Astrocyte of the spinal cord (primary cell): ENCODE results near the gene CCDC47.

Experiments used
- DNase-seq: peaks from one replicate; pipeline ENCODE4 v3.0.0; 2011; ENCODE audit warnings: low read depth, low spot score
- H3K4me3 ChIP-seq: 2 replicates; pipeline ENCODE4 v1.5.1; 2011; ENCODE audit warnings: low read depth, mild to moderate bottlenecking, low read length, moderate library complexity
- in situ Hi-C: cut with HindIII; loops from 2 replicates; pipeline ENCODE4 v1.10.0; 2017; ENCODE audit warnings: low sequenced_read_pairs
- TF ChIP-seq, protein P1 (sequence below): IDR thresholded peaks from 2 replicates; pipeline ENCODE4 v1.5.1; 2012; ENCODE audit warnings: low read depth, mild to moderate bottlenecking, low read length, inconsistent platforms

The CCDC47 gene

DNA sequence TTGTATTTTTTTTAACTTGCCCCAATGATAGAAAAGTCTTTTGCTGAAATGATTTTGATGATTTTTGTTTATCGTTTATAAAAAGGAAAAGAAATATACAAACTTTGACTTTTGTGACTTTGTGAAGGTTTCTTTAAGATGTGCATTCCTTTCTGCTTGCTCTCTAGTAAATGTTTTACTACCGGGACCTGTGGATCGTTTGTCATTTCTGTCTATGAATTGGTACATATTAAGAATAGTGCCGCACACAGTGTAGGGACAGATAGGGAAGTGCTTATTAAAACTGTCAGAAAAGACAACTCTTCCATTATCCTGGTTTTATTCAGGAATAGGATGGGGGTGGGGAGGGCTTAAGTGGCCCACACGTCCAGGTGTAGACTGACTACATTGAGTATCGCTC lies 45.7 kb upstream of the CCDC47 start:
- in situ Hi-C loops, result no loop called here
- no peak overlapping the region for H3K4me3 ChIP-seq
- no peak for DNase-seq
- TF ChIP-seq, protein P1, sequence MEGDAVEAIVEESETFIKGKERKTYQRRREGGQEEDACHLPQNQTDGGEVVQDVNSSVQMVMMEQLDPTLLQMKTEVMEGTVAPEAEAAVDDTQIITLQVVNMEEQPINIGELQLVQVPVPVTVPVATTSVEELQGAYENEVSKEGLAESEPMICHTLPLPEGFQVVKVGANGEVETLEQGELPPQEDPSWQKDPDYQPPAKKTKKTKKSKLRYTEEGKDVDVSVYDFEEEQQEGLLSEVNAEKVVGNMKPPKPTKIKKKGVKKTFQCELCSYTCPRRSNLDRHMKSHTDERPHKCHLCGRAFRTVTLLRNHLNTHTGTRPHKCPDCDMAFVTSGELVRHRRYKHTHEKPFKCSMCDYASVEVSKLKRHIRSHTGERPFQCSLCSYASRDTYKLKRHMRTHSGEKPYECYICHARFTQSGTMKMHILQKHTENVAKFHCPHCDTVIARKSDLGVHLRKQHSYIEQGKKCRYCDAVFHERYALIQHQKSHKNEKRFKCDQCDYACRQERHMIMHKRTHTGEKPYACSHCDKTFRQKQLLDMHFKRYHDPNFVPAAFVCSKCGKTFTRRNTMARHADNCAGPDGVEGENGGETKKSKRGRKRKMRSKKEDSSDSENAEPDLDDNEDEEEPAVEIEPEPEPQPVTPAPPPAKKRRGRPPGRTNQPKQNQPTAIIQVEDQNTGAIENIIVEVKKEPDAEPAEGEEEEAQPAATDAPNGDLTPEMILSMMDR, result no peak

DNA sequence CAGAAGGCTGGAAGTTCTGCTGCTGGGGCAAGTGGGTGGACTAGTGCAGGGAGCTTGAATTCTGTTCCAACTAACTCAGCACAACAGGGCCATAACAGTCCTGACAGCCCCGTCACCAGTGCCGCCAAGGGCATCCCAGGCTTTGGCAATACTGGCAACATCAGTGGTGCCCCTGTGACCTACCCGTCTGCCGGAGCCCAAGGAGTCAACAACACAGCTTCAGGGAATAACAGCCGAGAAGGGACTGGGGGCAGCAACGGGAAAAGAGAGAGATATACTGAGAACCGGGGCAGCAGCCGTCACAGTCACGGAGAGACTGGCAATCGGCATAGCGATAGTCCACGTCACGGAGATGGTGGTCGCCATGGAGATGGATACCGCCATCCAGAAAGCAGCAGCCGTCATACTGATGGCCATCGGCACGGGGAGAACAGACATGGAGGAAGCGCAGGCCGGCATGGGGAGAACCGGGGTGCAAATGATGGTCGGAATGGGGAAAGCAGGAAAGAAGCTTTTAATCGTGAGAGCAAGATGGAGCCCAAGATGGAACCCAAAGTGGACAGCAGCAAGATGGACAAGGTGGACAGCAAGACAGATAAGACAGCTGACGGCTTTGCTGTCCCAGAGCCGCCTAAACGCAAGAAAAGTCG lies 44.5 kb upstream of the CCDC47 start:
- DNase-seq, result no peak
- H3K4me3 ChIP-seq, result no peak overlapping the region
- in situ Hi-C loops, result no loop called here
- TF ChIP-seq, protein P1, result no peak

DNA sequence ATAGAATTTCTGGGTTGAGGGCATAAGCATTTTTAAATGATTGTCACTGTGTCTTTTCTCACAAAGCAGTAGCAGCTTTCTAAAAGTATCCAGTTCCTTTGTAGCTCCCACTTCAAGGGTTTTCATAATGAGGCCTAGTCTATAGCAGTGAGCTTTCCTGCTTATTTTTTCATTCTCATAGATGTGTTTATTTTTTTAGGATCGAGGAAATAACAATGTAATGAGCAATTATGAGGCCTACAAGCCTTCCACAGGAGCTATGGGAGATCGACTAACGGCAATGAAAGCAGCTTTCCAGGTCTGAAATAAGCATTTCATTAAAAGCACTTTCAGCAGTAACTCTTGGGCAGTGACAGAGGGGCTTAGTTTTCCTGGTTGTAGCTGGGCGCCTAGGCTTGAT lies 43.3 kb upstream of the CCDC47 start:
- no peak overlapping the region for H3K4me3 ChIP-seq
- in situ Hi-C loops, result no loop called here
- no peak for DNase-seq
- TF ChIP-seq, protein P1, result no peak

DNA sequence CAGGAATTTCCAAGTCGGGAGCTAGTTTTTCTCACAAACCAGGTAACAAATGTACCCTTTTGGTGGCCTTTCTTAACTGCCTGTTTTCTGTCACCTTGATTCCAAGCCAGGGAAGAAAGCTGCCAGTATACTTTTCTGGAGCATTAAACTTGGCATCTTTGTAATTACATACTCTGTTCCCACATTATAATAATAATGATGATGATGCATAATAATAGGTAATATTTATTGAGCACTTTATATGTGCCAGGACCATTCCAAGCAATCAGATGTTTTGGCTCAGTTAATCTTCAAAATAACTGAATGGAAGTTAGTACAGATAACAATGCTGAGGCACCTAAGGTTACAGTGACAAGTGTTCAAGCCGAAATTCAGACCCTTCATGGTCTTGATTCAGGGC lies 42.7 kb upstream of the CCDC47 start:
- TF ChIP-seq, protein P1, result no peak
- in situ Hi-C loops, result no loop called here

DNA sequence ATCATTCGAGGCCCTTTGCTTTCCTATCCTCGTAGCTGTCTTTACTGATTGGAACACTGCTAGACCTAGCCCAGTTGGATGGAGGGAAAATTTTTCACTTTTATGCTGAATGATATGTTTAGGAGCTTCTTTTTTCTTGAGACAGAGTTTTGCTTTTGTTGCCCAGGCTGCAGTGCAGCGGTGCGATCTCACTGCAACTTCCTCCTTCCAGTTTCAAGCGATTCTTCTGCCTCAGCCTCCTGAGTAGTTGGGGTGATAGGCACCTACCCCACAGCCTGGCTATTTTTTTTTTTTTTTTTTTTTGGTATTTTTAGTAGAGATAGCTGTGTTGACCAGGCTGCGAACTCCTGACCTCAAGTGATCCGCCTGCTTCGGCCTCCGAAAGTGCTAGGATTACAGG lies 36.6 kb upstream of the CCDC47 start:
- TF ChIP-seq, protein P1, result no peak
- in situ Hi-C loops, result no loop called here
- no peak overlapping the region for H3K4me3 ChIP-seq
- no peak for DNase-seq

More for the DNA sequence above, 42.7 kb upstream of the CCDC47 start:
- no peak overlapping the region for H3K4me3 ChIP-seq
- DNase-seq, result no peak

DNA sequence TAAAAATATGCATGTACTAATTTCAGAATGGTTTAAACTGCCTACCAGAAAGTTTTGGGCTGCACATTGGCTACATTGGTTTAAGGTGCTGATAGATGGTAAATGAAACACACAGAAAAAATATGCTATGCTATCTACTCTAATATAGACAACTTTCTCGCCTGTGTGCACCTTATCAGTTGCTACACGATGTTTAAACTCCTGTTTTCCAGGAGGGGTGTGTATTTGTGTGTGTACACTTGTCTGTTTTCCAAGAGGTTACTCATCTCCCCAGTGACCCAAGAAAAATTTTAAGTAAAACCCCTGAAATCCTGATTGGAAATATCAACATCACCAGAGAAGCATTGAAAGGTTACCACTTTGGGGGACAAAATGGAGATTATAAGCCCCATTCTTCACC lies 32.2 kb upstream of the CCDC47 start:
- TF ChIP-seq, protein P1, result no peak
- DNase-seq, result no peak
- in situ Hi-C loops, result no loop called here
- no peak overlapping the region for H3K4me3 ChIP-seq

DNA sequence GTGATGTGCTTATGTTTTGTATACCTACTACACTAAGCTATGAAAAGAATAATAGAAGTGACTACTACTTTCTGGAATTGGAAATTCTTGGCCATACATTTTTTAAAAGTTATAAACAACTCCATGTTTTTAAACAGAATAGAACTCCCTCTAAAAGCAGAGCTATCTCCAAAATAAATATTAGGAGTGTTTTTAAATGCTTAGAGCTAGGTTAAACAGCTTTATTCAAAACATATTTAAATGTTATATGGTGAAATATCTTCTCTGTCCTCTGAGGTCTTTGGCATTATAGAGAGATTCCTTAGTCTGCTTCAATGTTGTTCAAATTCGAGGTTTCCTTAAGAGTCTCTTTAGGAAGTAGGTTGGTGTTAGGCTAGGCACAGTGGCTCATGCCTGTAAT lies 30.9 kb upstream of the CCDC47 start:
- DNase-seq, result no peak

More for the DNA sequence above, 30.9 kb upstream of the CCDC47 start:
- TF ChIP-seq, protein P1, result no peak
- no peak overlapping the region for H3K4me3 ChIP-seq
- in situ Hi-C loops, result no loop called here
